Amniotic epithelial cell (primary cell): ENCODE results near the gene MLYCD.

Source experiments
- DNase-seq: peaks from one replicate; pipeline ENCODE4 v3.0.0-alpha.2; 2010; ENCODE audit warnings: low read depth

The MLYCD gene

DNA sequence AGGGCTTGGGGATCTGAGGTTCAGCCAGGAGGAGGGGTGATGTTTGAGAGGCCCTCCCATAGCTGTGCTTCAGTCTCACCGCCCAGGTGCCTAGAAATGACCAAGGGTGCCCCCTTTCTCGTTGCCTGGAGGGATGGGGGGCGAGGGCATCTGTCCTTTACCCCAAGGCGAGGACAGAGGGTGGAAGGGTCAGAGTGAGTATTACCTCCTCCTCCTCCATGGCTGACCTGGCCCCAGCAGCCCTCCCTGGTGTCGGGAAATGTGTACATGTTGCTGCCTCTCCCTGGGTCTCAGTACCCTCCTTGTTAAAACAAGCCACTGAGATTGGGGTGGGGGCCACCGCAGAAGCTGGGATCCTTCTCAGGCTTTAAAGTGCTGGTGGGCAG is 71.5 kb downstream of the MLYCD start:
- DNase-seq = no peak

DNA sequence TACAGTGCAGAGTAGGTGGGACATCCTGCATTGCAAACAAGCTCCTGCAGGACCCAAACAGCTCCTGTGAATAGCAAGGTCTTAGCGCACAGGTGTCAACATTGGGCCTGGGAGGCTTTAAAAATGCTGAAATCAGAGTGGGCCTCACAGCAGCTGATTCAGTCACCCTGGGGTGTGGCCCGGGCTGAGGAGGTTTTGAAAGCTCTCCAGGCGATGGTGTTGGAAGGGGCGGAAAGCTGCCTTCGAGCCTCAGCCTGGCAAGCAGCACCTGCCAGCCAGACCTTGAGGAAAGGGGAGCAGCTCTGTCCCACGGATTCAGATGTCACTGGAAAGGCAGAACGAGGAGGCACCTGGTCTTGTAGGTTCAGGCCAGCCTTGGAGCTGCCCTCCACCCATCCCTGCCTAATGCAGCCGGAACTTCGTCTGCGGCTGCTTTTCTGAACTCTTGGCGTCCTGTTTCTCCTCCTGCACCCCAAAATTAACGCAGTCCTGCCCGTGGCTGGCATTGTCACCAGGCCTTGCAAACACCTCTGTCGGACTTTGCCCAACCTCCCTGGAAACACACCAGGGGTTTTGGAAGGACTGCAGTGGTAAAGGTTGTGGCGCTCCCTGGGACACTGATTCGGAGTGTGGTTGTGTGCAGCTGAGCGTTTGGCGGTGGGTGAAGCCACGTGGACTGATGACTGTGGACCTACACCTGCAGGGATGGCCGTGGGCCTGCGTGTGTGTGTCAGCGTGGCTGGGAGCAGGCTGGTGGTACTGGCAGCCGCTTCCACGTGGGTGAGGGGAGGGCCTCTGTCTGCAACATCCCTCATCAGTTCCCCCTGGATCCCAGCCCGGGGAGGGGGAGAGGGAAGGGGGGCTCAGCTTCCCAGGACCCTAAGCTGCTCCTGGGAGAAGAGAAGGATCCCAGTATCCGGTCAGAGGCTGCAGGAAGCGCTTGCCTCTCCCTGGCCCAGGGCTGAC is 72.5 kb downstream of the MLYCD start:
- no peak for DNase-seq

DNA sequence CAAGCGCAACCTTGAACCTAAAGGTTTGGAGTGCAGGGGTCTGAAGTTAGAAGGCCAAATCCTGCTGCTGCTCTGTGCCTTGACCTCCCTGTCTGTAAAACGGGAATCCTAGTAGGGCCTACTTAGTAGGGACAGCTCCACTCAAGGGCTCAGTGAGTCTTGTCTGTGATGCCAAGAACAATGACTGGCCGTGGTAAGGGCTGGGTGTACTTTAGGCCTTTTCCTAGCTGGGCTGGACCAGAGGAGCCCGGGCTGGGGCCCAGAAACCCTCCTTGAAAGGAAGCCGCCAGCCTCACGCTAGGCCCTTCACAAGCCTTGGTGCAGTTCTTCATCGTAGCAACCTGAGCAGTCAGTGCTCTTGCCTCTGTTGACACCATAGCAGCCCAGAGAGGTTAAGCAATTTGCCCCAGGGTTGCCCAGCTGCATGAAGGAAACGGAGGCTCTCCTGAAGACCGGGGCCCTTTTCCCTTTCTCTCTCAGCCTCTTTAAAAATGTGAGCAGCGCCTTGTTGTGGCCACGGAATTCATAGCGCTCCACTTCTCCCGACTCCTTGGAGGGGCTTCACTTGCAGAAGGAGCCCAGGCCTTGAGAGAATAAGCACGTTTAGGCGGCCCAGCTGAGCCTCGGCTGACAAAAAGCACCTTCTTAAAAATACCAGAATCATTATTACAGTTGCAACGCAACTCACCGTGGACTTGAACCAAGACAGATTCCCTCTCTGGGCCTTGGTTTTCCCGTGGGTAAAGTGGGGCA is 73.5 kb downstream of the MLYCD start:
- DNase-seq = no peak

DNA sequence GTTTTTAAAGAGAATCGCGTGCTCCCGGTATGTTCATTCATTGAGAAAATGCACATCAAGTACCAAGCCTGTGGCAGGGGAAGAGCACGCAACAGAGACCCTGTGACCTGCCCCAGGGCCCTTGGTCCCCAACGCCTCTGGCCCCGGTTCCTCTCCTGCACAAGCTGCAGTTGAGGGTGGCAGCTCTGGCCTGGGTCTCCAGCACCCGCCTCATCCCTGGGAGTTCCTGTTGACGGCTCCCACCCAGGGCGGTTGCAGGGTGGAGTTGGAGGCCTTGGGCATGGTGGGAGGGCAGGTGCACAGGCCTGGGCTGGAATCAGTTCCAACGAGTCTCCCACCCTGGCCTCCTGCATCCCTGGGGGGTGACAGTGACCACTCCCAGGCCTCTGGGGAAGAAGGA is 74.2 kb downstream of the MLYCD start:
- no peak for DNase-seq

DNA sequence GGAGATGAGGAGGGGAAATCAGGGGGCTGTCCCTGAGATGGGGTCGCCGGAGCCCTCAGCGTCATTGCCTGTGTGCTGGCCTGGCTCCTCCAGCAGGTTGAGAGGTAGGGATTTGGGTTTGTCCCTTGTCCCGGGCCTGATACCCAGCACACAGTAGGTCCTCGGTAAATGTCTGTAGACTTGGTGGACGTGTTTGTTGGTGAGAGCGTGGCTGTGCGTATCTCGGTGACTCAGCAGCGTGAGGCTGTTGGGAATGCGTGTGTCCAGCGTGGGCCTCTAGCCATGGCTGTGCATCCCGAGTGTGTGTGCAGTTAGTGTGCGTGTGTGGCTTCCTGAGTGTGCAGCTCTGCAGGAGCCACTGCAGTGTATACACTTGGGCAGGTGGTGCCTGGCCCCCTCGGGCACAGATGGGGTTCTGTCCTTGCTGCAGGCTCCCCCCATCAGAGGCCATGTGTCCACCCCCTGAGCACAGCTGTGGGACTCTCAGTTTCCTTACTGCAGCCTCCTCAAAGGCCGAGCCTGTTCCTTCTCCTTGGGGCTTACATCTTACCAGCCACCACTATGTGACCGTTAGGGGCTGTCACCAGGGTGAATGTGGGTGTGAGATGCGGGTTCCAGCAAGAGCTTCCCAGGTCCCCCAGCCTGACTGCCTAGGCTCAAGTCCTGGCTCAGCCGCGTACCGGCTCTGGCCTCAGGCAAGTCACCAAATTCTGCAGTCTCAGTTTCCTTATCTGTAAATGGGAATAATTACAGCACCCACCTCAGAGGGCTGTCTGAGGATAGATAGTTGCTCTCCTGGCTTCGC is 74.9 kb downstream of the MLYCD start:
- DNase-seq = no peak

DNA sequence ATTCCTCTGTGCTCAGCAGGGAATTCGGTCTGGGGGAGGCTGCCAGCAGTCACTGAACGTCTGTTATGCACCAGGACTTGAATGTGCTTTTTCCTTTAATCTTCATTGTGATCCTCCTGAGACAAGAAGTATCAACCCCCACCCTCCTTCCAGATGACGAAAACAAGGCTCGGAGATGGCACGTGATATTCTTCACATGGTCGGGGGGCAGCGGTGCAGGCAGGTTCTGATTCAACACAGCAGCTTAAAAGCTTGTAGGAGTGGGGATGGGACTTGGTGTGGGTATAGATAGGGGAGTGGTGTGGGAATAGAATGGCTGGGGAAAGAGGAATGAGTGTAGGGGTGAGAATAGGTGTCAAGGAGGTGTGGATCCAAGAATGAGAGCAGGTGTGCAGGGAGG is 75.6 kb downstream of the MLYCD start:
- DNase-seq = no peak

DNA sequence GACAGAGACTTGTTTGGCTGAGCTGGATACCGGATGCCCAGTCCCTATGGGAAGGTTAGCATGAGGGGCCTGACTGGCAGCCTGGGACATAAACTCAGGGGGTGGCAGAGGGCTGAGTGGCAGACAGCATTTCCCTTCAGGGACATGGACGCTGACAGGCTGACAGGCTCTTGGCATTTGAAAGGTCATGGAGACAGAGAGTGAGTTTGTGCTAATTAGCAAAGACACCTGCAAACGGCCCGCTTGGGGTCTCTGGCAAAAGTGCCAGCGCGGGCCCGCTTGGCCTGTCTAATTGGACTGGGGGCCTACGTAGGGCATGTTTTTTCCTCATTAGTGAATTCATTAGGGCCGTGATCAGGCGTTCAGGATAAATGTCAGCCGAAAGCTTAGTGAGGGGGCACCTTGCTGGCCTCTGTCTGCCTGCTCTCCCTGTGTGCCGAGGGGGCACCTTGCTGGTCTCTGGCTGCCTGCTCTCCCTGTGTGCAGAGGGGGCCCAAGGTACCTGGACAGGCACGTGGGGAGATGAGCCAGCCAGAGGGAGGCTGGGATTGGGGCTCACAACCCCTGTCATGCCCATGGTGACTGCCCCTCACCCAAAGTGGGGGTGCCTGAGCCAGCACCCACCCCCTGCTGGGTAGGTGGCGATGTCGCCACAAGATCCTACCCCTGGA is 76.8 kb downstream of the MLYCD start:
- DNase-seq = no peak
